Posterior cingulate gyrus (tissue), 11 donors: ENCODE results near the gene MCCC2.
"Not testable (repeated sequence)": the region's sequence is repeated elsewhere in the genome, so short reads cannot be mapped to it uniquely, and the experiment has no call there.

Experiments
- DNase-seq, 10 donors: peaks; one replicate each; pipeline versions ENCODE4 v3.0.0 to v3.0.0-alpha.2; 2020 to 2021; ENCODE audit warnings: mixed read lengths in 3 of 10
- intact Hi-C: fragments of 100-400 bp; cut with DNase I; formaldehyde crosslinking; loops from one replicate; pipeline ENCODE4 v1.15.1; 2023

Gene MCCC2

GRCh38 chr5:71652803-71653543 lies 65.8 kb downstream of the MCCC2 start:
- no peak for DNase-seq

GRCh38 chr5:71658916-71659662 lies 71.9 kb downstream of the MCCC2 start:
- no peak for DNase-seq
- intact Hi-C loops, result no loop called here

More at GRCh38 chr5:71652803-71653543, 65.8 kb downstream of the MCCC2 start:
- intact Hi-C loops, result no loop called here

- intact Hi-C loops, result no loop called here
Observed at GRCh38 chr5:71662381-71662780, 75.2 kb downstream of the MCCC2 start.

GRCh38 chr5:71663191-71663969 lies 76.2 kb downstream of the MCCC2 start:
- DNase-seq, result no peak
- intact Hi-C loops, result no loop called here

More at GRCh38 chr5:71662381-71662780, 75.2 kb downstream of the MCCC2 start:
- no peak for DNase-seq

- DNase-seq, intact Hi-C loops: not testable (repeated sequence)
Observed at GRCh38 chr5:71664615-71665014, 77.5 kb downstream of the MCCC2 start.

GRCh38 chr5:71666321-71666720 lies 79.2 kb downstream of the MCCC2 start:
- DNase-seq, result no peak
- intact Hi-C loops, result no loop called here

GRCh38 chr5:71677977-71678376 lies 90.8 kb downstream of the MCCC2 start:
- no peak for DNase-seq
- intact Hi-C loops, result no loop called here

- intact Hi-C loops, result no loop called here
- DNase-seq, result no peak
Observed at GRCh38 chr5:71679714-71680113, 92.6 kb downstream of the MCCC2 start.

- intact Hi-C loops, result no loop called here
- DNase-seq, result no peak
Observed at GRCh38 chr5:71680510-71680909, 93.4 kb downstream of the MCCC2 start.

GRCh38 chr5:71681296-71681695 lies 94.2 kb downstream of the MCCC2 start:
- DNase-seq, result no peak
- intact Hi-C loops, result no loop called here

GRCh38 chr5:71684309-71684708 lies 97.2 kb downstream of the MCCC2 start:
- DNase-seq, result no peak
- intact Hi-C loops, result no loop called here

- intact Hi-C loops, result no loop called here
- no peak for DNase-seq
Observed at GRCh38 chr5:71693828-71694427, 106.8 kb downstream of the MCCC2 start.

GRCh38 chr5:71695071-71695470 lies 107.9 kb downstream of the MCCC2 start:
- no peak for DNase-seq
- intact Hi-C loops, result no loop called here

- DNase-seq, result no peak
- intact Hi-C loops, result no loop called here
Observed at GRCh38 chr5:71695595-71695994, 108.5 kb downstream of the MCCC2 start.

- intact Hi-C loops, result no loop called here
- no peak for DNase-seq
Observed at GRCh38 chr5:71697967-71698366, 110.8 kb downstream of the MCCC2 start.

- no peak for DNase-seq
Observed at GRCh38 chr5:71699233-71699632, 112.1 kb downstream of the MCCC2 start.

GRCh38 chr5:71699751-71700150 lies 112.6 kb downstream of the MCCC2 start:
- no peak for DNase-seq
- intact Hi-C loops, result no loop called here

More at GRCh38 chr5:71699233-71699632, 112.1 kb downstream of the MCCC2 start:
- intact Hi-C loops, result no loop called here

GRCh38 chr5:71700803-71701202 lies 113.7 kb downstream of the MCCC2 start:
- intact Hi-C loops, result no loop called here
- no peak for DNase-seq

GRCh38 chr5:71701407-71701806 lies 114.3 kb downstream of the MCCC2 start:
- DNase-seq, result no peak
- intact Hi-C loops, result no loop called here

- DNase-seq, result no peak
- intact Hi-C loops, result no loop called here
Observed at GRCh38 chr5:71703941-71704340, 116.8 kb downstream of the MCCC2 start.

- no peak for DNase-seq
- intact Hi-C loops, result no loop called here
Observed at GRCh38 chr5:71705421-71705820, 118.3 kb downstream of the MCCC2 start.
